ENCODE data around the gene IER2. TPM values are rescaled to one million over a fixed set of nuclear protein-coding genes. Genes with fewer than 3 reads are reported as not detected.

Gene IER2
- total RNA-seq, 1 donor from 2014 or later, result 152 TPM

DNA sequence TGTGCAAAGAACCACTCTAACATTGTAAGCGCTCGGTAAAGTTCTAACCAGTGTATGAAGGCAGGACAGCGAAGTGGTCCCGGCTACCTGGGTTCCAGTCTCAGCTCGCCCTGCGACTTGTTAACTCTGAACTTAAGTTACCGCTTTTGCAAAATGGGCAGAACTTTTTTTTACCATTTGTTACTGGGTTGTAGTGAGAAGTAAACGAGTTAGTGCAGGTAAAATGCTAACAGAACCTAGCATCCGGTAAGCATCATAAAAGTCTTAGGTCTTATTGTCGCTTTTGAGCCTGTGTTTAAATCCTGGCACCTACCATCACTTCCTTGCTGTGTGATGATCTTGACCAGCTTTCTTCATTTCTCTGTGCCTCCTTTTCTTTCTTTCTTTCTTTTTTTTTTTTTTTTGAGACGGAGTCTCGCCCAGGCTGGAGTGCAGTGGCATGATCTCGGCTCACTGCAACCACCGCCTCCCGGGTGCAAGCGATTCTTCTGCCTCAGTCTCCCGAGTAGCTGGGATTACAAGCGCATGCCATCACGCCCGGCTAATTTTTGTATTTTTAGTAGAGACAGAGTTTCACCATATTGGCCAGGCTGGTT lies 32.9 kb upstream of the IER2 start:
- peak overlapping the region; percentile 92 to 99 for H3K4me3 ChIP-seq
- peaks cover 58% of the 10 kb centered on the region for H3K4me1 ChIP-seq
- TF ChIP-seq POLR2A (IDR thresholded peaks at IDR 0.05) (no peak), POLR2AphosphoS5 (IDR thresholded peaks at IDR 0.05; ENCODE audit: insufficient read depth in 1 of 2, low read depth in 1 of 2) (no peak)
- TF ChIP-seq, protein P1, sequence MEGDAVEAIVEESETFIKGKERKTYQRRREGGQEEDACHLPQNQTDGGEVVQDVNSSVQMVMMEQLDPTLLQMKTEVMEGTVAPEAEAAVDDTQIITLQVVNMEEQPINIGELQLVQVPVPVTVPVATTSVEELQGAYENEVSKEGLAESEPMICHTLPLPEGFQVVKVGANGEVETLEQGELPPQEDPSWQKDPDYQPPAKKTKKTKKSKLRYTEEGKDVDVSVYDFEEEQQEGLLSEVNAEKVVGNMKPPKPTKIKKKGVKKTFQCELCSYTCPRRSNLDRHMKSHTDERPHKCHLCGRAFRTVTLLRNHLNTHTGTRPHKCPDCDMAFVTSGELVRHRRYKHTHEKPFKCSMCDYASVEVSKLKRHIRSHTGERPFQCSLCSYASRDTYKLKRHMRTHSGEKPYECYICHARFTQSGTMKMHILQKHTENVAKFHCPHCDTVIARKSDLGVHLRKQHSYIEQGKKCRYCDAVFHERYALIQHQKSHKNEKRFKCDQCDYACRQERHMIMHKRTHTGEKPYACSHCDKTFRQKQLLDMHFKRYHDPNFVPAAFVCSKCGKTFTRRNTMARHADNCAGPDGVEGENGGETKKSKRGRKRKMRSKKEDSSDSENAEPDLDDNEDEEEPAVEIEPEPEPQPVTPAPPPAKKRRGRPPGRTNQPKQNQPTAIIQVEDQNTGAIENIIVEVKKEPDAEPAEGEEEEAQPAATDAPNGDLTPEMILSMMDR (IDR thresholded peaks at IDR 0.05), result no peak
- DNase-seq (ENCODE audit: extremely low spot score in 2 of 2), result no peak
- no peaks in the 10 kb centered on the region for H3K9me3 ChIP-seq
- peak overlapping the region; percentile 78 for H3K27ac ChIP-seq
- intact Hi-C loops (cut with DNase I), result no loop called here
- no peaks in the 10 kb centered on the region for H3K27me3 ChIP-seq
- H3K36me3 ChIP-seq, result peaks cover 0 to 17% of the 10 kb centered on the region in 2 donors

DNA sequence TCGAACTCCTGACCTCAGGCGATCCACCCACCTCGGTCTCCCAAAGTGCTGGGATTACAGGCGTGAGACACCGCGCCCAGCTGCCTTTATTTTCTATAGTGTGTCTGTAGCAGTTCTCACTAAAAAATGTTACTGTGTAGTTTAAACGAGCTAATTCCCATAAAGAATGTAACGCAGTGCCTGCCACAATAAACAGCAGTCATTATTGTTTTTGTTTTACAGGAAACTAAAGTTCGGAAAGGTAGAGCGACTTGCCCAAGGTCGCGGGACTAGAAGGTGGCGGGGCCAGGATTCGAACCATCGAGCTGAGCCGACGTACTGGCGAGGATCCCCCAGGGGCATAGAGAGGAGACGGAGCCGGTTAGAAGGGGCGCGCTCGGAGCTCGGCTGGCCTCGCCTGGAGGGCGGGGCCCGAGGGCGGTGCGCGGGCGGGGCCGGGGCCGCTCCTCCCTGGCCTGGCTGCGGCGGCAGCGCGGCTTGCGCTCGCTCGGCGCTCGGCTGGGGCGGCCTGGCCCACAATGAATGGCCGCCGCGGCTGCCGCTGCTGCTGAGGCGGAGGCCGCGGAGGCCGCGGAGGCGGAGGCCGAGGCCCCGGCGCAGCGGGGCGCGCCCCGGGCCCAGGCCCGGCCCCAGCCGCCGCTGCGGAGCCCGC lies 32.3 kb upstream of the IER2 start, which contains the start of gene NACC1:
NACC1 (plus strand) TSS at position 493 of the 652 bp plus-strand sequence. CDS start 16,944 bp downstream, outside the sequence.
- no peaks in the 10 kb centered on the region for H3K27me3 ChIP-seq
- intact Hi-C loops (cut with DNase I), result no loop called here
- H3K4me3 ChIP-seq, result peak within 1 kb of the TSS; percentile 92 to 99
- peak; percentile 37 to 44 for TF ChIP-seq POLR2AphosphoS5 (IDR thresholded peaks at IDR 0.05; ENCODE audit: insufficient read depth in 1 of 2, low read depth in 1 of 2)
- TF ChIP-seq, protein P1 (IDR thresholded peaks at IDR 0.05), result no peak
- peak within 1 kb of the TSS; percentile 78 for H3K27ac ChIP-seq
- peaks cover 0 to 11% of the 10 kb centered on the region in 2 donors for H3K36me3 ChIP-seq
- no peak for DNase-seq (ENCODE audit: extremely low spot score in 2 of 2)
- no peaks in the 10 kb centered on the region for H3K9me3 ChIP-seq
- H3K4me1 ChIP-seq, result peaks cover 58% of the 10 kb centered on the region

GRCh38 chr19:13118424-13119193 lies 31.6 kb upstream of the IER2 start:
- H3K27ac ChIP-seq, result peak overlapping the region; percentile 67
- intact Hi-C loops (cut with DNase I), result no loop called here
- DNase-seq (ENCODE audit: extremely low spot score in 2 of 2), result no peak
- H3K9me3 ChIP-seq, result no peaks in the 10 kb centered on the region
- no peaks in the 10 kb centered on the region for H3K27me3 ChIP-seq
- peaks cover 0 to 6% of the 10 kb centered on the region in 2 donors for H3K36me3 ChIP-seq
- H3K4me1 ChIP-seq, result peaks cover 58% of the 10 kb centered on the region
- no peak for TF ChIP-seq POLR2A (IDR thresholded peaks at IDR 0.05)
- TF ChIP-seq, protein P1 (IDR thresholded peaks at IDR 0.05), result no peak
- peak overlapping the region; percentile 84 to 99 for H3K4me3 ChIP-seq

- no peak for TF ChIP-seq POLR2A (IDR thresholded peaks at IDR 0.05)
- TF ChIP-seq POLR2AphosphoS5 (IDR thresholded peaks at IDR 0.05; ENCODE audit: insufficient read depth in 1 of 2, low read depth in 1 of 2), result no peak
- TF ChIP-seq, protein P1 (IDR thresholded peaks at IDR 0.05), result no peak
- no peaks in the 10 kb centered on the region for H3K36me3 ChIP-seq
- H3K9me3 ChIP-seq, result no peaks in the 10 kb centered on the region
- DNase-seq (ENCODE audit: extremely low spot score in 2 of 2), result no peak
- H3K4me3 ChIP-seq, result peak overlapping the region; percentile 84 to 99
- peaks cover 58% of the 10 kb centered on the region for H3K4me1 ChIP-seq
- no peaks in the 10 kb centered on the region for H3K27me3 ChIP-seq
- H3K27ac ChIP-seq, result peak overlapping the region; percentile 67
- intact Hi-C loops (cut with DNase I), result no loop called here
These were observed 30.6 kb upstream of the IER2 start for GRCh38 chr19:13119627-13120026.

Measured in vagina (tissue), 2 donors.